Germinal center (tissue), 1 donor: ENCODE results near the gene PERCC1.

Experiments used
- DNase-seq: peaks from one replicate; pipeline ENCODE4 v3.0.0; 2012; ENCODE audit warnings: mixed read lengths, low spot score

PERCC1 gene

GRCh38 chr16:1412847-1413246 lies 18.0 kb upstream of the PERCC1 start:
- no peak for DNase-seq

- peak; percentile 80 for DNase-seq
Observed at GRCh38 chr16:1413684-1414531, 17.0 kb upstream of the PERCC1 start.

- DNase-seq, result peak; percentile 92
Observed at GRCh38 chr16:1414532-1415260, 16.2 kb upstream of the PERCC1 start, which contains the start of gene UNKL. TSS of gene UNKL (minus strand) at chr16:1414704. CDS start at chr16:1414691, 13 bp downstream.

GRCh38 chr16:1416521-1416941 lies 14.3 kb upstream of the PERCC1 start:
- no peak for DNase-seq

GRCh38 chr16:1420111-1420539 lies 10.8 kb upstream of the PERCC1 start:
- DNase-seq, result no peak

GRCh38 chr16:1422076-1422475 lies 8.8 kb upstream of the PERCC1 start:
- DNase-seq, result no peak

- no peak for DNase-seq
Observed at GRCh38 chr16:1424028-1424427, 6.8 kb upstream of the PERCC1 start.

- no peak for DNase-seq
Observed at GRCh38 chr16:1425616-1426370, 5.1 kb upstream of the PERCC1 start.

- DNase-seq, result no peak
Observed at GRCh38 chr16:1426734-1427471, 4.0 kb upstream of the PERCC1 start.

GRCh38 chr16:1427473-1428461 lies 3.1 kb upstream of the PERCC1 start:
- DNase-seq, result no peak

- peak; percentile 59 for DNase-seq
Observed at GRCh38 chr16:1428511-1428910, 2.4 kb upstream of the PERCC1 start.

GRCh38 chr16:1429012-1429411 lies 1.9 kb upstream of the PERCC1 start:
- no peak for DNase-seq

- no peak for DNase-seq
Observed at GRCh38 chr16:1429631-1430030, 1.2 kb upstream of the PERCC1 start.

GRCh38 chr16:1430214-1430758 lies 592 bp upstream of the PERCC1 start:
- DNase-seq, result no peak

- DNase-seq, result no peak
Observed at GRCh38 chr16:1431497-1432270, 806 bp downstream of the PERCC1 start.

GRCh38 chr16:1432388-1433262 lies 1.7 kb downstream of the PERCC1 start:
- DNase-seq, result no peak

GRCh38 chr16:1433263-1433560 lies 2.3 kb downstream of the PERCC1 start:
- DNase-seq, result no peak

- no peak for DNase-seq
Observed at GRCh38 chr16:1433756-1434155, 2.9 kb downstream of the PERCC1 start.
